HG03025 (cell line): ENCODE measurements around the gene SEL1L3.

ENCODE experiments used
- ATAC-seq: cut with Tn5 transposase; IDR thresholded peaks from one replicate; pipeline ENCODE4 v1.9.1; 2021; ENCODE audit warnings: mild to moderate bottlenecking, moderate library complexity; ENCODE audit not compliant: unreplicated experiment, low FRiP score

The SEL1L3 gene

GRCh38 chr4:25759101-25759500 is 103.7 kb downstream of the SEL1L3 start:
- no peak for ATAC-seq

- ATAC-seq = no peak
These were observed 105.3 kb downstream of the SEL1L3 start for GRCh38 chr4:25757452-25757851.

- no peak for ATAC-seq
These were observed 106.3 kb downstream of the SEL1L3 start for GRCh38 chr4:25756503-25756902.

- no peak for ATAC-seq
These were observed 106.9 kb downstream of the SEL1L3 start for GRCh38 chr4:25755911-25756310.

- no peak for ATAC-seq
These were observed 109.5 kb downstream of the SEL1L3 start for GRCh38 chr4:25753239-25753638.

- ATAC-seq = no peak
These were observed 111.9 kb downstream of the SEL1L3 start for GRCh38 chr4:25750874-25751273.

- no peak for ATAC-seq
These were observed 113.5 kb downstream of the SEL1L3 start for GRCh38 chr4:25749150-25749794.

GRCh38 chr4:25743971-25744370 is 118.8 kb downstream of the SEL1L3 start:
- ATAC-seq = no peak

GRCh38 chr4:25729564-25729963 is 133.2 kb downstream of the SEL1L3 start:
- ATAC-seq = no peak

GRCh38 chr4:25728886-25729285 is 133.9 kb downstream of the SEL1L3 start:
- no peak for ATAC-seq

- ATAC-seq = no peak
These were observed 134.9 kb downstream of the SEL1L3 start for GRCh38 chr4:25727711-25728493.

- ATAC-seq = no peak
These were observed 136.9 kb downstream of the SEL1L3 start for GRCh38 chr4:25725870-25726269.

- ATAC-seq = no peak
These were observed 139.4 kb downstream of the SEL1L3 start for GRCh38 chr4:25723409-25723808.

- ATAC-seq = no peak
These were observed 139.8 kb downstream of the SEL1L3 start for GRCh38 chr4:25722964-25723363.

GRCh38 chr4:25713812-25714211 is 149.0 kb downstream of the SEL1L3 start:
- no peak for ATAC-seq

GRCh38 chr4:25712611-25713010 is 150.2 kb downstream of the SEL1L3 start:
- no peak for ATAC-seq

- no peak for ATAC-seq
These were observed 152.2 kb downstream of the SEL1L3 start for GRCh38 chr4:25710637-25711036.

- ATAC-seq = no peak
These were observed 158.3 kb downstream of the SEL1L3 start for GRCh38 chr4:25704516-25704915.

GRCh38 chr4:25703731-25704388 is 158.9 kb downstream of the SEL1L3 start:
- no peak for ATAC-seq

GRCh38 chr4:25702848-25703247 is 159.9 kb downstream of the SEL1L3 start:
- no peak for ATAC-seq

- ATAC-seq = no peak
These were observed 162.1 kb downstream of the SEL1L3 start for GRCh38 chr4:25700661-25701060.

- no peak for ATAC-seq
These were observed 165.3 kb downstream of the SEL1L3 start for GRCh38 chr4:25697516-25697915.
